Astrocyte of the hippocampus (primary cell): ENCODE measurements around the gene TLCD3A.
"Not testable (repeated sequence)": the region's sequence is repeated elsewhere in the genome, so short reads cannot be mapped to it uniquely, and the experiment has no call there.

Source experiments
- DNase-seq: peaks from one replicate; pipeline ENCODE4 v3.0.0; 2011; ENCODE audit warnings: low read depth, low spot score

Gene TLCD3A

GRCh38 chr17:748604-749003, 16.2 kb downstream of the TLCD3A start:
- DNase-seq, result not testable (repeated sequence)

DNA sequence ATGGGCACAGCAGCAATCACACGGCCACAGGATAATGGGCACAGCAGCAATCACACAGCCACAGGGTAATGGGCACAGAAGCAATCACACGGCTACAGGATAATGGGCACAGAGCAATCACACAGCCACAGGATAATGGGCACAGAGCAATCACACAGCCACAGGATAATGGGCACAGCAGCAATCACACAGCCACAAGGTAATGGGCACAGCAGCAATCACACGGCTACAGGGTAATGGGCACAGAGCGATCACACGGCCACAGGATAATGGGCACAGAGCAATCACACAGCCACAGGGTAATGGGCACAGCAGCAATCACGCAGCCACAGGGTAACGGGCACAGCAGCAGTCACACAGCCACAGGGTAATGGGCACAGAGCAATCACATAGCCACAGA, 17.0 kb downstream of the TLCD3A start:
- DNase-seq, result not testable (repeated sequence)

GRCh38 chr17:750431-751037, 18.1 kb downstream of the TLCD3A start:
- no peak for DNase-seq

DNA sequence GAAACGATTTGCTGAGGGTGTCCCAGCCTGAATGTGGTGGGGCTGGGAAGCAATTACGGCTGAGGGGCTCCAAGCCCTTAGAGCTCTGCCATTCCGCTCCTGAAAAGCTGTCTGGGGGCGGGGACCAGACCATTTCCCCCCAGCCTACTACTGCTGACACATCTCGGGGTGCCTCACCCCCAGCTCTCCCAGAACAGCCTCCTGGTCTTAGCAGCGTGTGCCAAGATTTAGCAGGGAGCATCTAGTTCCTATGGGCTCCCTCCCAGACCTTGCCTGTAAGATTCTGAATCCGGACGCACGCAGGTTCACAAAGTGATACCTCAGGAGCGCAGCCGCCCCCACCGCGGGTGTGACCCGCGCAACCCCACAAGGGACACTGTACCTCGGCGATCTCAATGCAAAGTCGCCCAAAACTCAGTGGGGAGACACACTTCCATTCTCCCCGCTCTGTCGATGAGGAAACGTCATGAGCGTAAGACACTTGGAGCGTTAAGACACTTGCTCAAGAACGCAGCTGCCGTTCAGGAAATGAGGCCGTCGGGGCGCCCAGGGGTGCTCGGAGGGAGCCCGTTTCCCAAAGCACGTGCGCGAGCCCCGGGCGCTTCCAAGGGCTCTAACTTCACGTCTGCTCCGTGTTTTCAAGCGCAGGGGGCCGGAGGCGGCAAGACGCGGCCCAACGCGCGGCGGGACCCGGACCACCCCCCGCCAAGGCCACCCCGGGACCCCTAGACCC, 19.0 kb downstream of the TLCD3A start:
- peak; percentile 49 for DNase-seq

DNA sequence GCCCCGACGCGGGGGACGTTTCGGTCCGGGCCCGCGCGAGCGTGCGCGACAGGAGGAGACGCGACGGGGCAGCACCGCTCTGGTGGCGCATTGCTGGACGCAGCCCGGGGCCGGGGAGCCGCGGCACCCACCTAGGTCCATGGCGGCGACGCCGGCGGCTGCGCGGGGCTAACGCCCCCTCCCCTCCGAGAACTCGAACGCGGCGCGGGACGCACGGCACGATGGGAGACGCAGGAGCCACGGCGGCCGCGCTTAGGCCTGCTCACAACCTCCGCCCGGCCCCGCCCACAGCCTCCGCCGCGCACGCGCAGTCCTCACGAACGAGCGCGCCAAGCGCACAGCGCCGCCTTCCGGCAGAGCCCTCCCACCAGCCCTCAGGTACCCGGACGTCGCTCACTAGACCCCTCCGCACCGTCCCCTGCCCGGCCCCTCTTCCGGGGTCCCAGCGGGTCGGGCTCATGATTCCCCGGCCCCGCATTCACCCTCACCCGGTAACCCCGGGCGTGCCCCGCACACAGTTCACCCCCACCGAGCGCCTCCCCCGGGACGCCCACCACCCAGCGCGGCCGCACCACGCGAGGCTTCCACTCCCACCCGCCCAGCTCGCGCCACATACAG, 19.7 kb downstream of the TLCD3A start, which contains the start of gene GEMIN4:
GEMIN4 (minus strand) TSS at position 263 of the 618 bp plus-strand sequence; CDS start at position 141, 122 bp downstream.
- peak; percentile 97 for DNase-seq

- DNase-seq, result peak; percentile 76
These were observed 20.3 kb downstream of the TLCD3A start for GRCh38 chr17:752620-753219.

DNA sequence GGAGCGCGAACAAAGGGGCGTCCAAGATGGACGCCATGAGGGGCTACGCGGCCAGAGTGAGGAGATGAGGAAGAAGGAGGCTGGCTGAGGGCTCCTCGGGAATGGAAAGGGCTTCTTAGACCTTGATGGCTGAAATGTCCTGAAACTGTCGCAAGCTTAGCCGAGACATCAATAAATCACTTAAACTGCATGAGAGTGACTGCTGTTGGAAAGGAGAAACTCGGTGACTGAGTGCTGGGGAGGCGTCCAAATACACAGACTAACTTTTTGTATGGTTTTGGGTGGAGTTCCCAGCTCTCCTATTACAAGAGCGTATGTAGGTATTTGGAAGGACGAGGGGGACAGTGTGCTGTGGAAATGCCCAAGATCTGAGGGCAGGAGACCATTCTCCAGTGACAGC, 21.0 kb downstream of the TLCD3A start:
- DNase-seq, result no peak

GRCh38 chr17:755319-755961, 23.0 kb downstream of the TLCD3A start:
- not testable (repeated sequence) for DNase-seq

GRCh38 chr17:756010-756567, 23.7 kb downstream of the TLCD3A start:
- peak; percentile 33 for DNase-seq

DNA sequence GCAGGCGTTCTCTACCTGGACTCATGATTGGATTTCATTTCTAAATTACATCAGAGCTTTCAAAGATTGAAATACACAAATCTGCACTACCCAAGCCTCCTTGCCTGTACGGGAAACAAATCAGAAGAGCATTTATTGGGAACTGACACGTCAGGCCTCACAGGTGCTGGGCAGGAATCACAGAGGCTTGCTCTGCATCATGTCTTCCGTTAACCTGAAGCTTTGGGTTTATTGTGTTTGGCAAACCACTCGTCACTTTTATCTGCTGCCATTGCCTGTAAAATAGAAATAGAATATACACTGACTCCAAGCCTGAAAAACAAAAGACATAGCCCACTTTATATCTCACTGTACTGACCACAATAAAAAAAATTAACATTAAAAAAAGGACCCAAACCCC, 27.6 kb downstream of the TLCD3A start:
- no peak for DNase-seq

- DNase-seq, result no peak
These were observed 28.0 kb downstream of the TLCD3A start for GRCh38 chr17:760371-760770.

DNA sequence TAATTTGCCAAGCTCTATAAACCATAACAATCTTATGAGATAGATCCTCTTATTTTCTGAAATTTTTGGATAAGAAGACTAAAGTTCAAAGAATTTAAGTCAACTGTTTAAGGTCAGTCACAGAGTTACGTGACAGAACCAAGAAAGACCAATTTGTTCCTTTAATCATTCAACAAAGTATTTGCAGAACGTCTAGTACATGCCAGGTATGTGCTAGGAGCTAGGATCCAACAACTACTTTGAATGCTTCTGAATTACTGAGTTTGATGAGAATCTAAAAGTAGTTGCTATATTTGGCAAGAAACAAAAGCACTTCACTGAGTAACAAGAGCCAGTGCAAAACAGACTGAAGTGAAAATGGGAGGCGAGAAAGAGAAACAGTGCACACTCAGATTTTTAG, 34.7 kb downstream of the TLCD3A start:
- no peak for DNase-seq

DNA sequence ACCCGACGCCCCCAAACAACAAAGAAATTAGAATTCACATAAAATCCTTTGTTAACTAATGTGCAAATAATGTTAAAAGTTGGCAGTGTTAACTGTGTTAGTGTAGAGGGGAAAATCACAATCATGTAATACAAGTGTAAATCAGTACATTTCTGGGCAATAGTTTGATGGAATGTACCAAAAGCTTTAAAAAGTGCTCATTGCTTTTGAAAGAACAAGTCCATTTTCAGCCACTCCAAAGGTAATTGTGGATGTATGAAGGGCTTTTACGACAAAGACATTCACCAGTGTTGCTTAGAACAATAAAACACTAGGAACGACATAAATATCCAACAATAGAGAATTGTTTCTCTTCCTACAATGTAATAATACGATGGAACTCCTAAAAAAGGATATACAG, 40.6 kb downstream of the TLCD3A start:
- no peak for DNase-seq

- peak; percentile 75 for DNase-seq
These were observed 41.3 kb downstream of the TLCD3A start for GRCh38 chr17:773467-774312.

DNA sequence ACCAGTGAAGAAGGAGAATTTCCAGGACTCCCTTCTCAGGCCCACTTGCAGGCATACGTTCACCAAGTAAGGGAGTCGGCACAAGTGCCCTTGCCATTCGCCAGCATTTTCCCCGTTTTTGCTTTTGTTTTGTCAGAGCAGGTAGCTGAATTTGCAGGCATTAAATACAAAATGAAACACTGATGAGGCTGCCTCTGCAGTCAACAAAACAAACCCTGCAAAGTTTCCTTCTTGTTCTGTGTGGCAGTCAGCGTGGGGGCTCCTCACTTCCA, 41.9 kb downstream of the TLCD3A start:
- no peak for DNase-seq

GRCh38 chr17:778096-778495, 45.7 kb downstream of the TLCD3A start:
- DNase-seq, result no peak

- peak; percentile 97 for DNase-seq
These were observed 49.7 kb downstream of the TLCD3A start, which contains the start of the genes GLOD4 and MRM3 for GRCh38 chr17:781805-782731. TSS of gene GLOD4 (minus strand) at chr17:782280. CDS start at chr17:782255, 25 bp downstream. TSS of gene MRM3 (plus strand) at chr17:782353. CDS start at chr17:782379, 26 bp downstream.

- no peak for DNase-seq
These were observed 51.7 kb downstream of the TLCD3A start for GRCh38 chr17:784143-784542.

DNA sequence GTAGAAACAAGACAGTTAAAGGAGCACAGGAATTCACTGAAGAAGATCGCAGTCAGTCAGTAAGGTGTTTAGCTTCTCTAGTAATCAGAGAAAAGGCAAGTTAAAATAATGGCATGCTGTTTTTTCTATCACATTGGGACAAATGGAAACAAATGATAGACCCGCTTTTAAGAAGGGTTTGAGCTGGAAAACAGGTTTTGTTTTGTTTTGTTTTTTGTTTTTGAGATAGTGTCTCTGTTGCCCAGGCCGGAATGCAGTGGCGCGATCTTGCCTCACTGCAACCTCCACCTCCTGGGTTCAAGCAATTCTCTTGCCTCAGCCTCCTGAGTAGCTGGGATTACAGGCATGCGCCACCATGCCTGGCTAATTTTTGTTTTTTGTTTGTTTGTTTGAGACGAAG, 53.5 kb downstream of the TLCD3A start:
- DNase-seq, result not testable (repeated sequence)
